ENCODE data around the gene GAS7. TPM values are rescaled to one million over a fixed set of nuclear protein-coding genes. Genes with fewer than 3 reads are reported as not detected.

The GAS7 gene
- total RNA-seq, 1 experiment from 2014 or later: 12.3 TPM

GRCh38 chr17:10091046-10091445 lies 107.4 kb downstream of the GAS7 start:
- POLR2A ChIA-PET: no interaction called here

More at GRCh38 chr17:10091046-10091445, 107.4 kb downstream of the GAS7 start:
- Mint-ChIP-seq H3K36me3 (peaks cover 8% of the 10 kb centered on the region), H3K4me3 (no peak overlapping the region), H3K9me3 (peaks cover 13% of the 10 kb centered on the region), H3K4me1 (no peaks in the 10 kb centered on the region), H3K27ac (no peak overlapping the region; the same call in 1 of the 2 replicates), H3K27me3 (ENCODE audit: low read depth) (no peaks in the 10 kb centered on the region)
- TF ChIP-seq TEAD1 (CRISPR knock-in tag; IDR thresholded peaks at IDR 0.05) (no peak), ZNF423 (CRISPR knock-in tag; IDR thresholded peaks at IDR 0.05) (no peak), ZNF317 (CRISPR knock-in tag; IDR thresholded peaks at IDR 0.05; ENCODE audit: borderline replicate concordance, low read depth) (no peak), HMGA2 (CRISPR knock-in tag; IDR thresholded peaks at IDR 0.05) (no peak), OVOL2 (CRISPR knock-in tag; IDR thresholded peaks at IDR 0.05; ENCODE audit: borderline replicate concordance) (no peak), GABPB1 (CRISPR knock-in tag; IDR thresholded peaks at IDR 0.05) (no peak), USF1 (CRISPR knock-in tag; IDR thresholded peaks at IDR 0.05) (no peak), IRF1 (CRISPR knock-in tag; IDR thresholded peaks at IDR 0.05) (no peak), CTCF (IDR thresholded peaks at IDR 0.05) (no peak), ZNF425 (CRISPR knock-in tag; conservative IDR thresholded peaks at IDR 0.05) (no peak), ZNF671 (CRISPR knock-in tag; IDR thresholded peaks at IDR 0.05) (no peak), SP1 (CRISPR knock-in tag; conservative IDR thresholded peaks at IDR 0.05) (no peak), GTF2I (CRISPR knock-in tag; conservative IDR thresholded peaks at IDR 0.05) (no peak), HMGXB4 (CRISPR knock-in tag; IDR thresholded peaks at IDR 0.05) (no peak), AR (CRISPR knock-in tag; IDR thresholded peaks at IDR 0.05) (no peak), RORB (CRISPR knock-in tag; IDR thresholded peaks at IDR 0.05) (no peak), E2F5 (CRISPR knock-in tag; IDR thresholded peaks at IDR 0.05) (no peak), USF2 (CRISPR knock-in tag; IDR thresholded peaks at IDR 0.05) (no peak)
- CTCF ChIA-PET: no interaction called here
- no peak for DNase-seq (ENCODE audit: low spot score)
- no peak for ATAC-seq

All from WTC11 (cell line).